Measurements from ENCODE around the gene SEMA3B.
A peak's percentile ranks its signal among the peaks of the same experiment; 100 is the strongest.

GRCh38 chr3:50242851-50243542, 25.9 kb upstream of the SEMA3B start:
- TF ChIP-seq POLR2AphosphoS5 (IDR thresholded peaks at IDR 0.05) = peak in 1 of 3 donors; percentile 8
- no peak for TF ChIP-seq CTCF (IDR thresholded peaks at IDR 0.05)
